SK-N-MC (cell line): ENCODE data around the gene CLCF1.

Experiments used
- DNase-seq: peaks from one replicate; pipeline ENCODE4 v3.0.0-alpha.2; 2011; ENCODE audit warnings: low read depth, low spot score
- H3K27ac ChIP-seq: fragments of 200-600 bp; sonication (generic); 2 replicates; pipeline ENCODE4 v1.5.1; 2016; ENCODE audit warnings: mixed run types
- H3K36me3 ChIP-seq: fragments of 200-600 bp; sonication (generic); 2 replicates; pipeline ENCODE4 v1.6.1; 2017; ENCODE audit warnings: antibody characterized with exemption, low read length, mixed read lengths; ENCODE audit not compliant: insufficient read depth
- H3K4me3 ChIP-seq: fragments of 200-600 bp; sonication (generic); 2 replicates; pipeline ENCODE4 v1.5.1; 2016
- H3K9ac ChIP-seq: fragments of 200-600 bp; sonication (generic); 2 replicates; pipeline ENCODE4 v1.8.0; 2017; ENCODE audit warnings: mixed run types, mixed read lengths; ENCODE audit not compliant: insufficient read length
- H3K9me3 ChIP-seq: fragments of 200-600 bp; sonication (generic); 2 replicates; pipeline ENCODE4 v1.6.1; 2017; ENCODE audit warnings: low read depth, mild to moderate bottlenecking, antibody characterized with exemption, low read length, moderate library complexity, mixed read lengths
- EZH2 ChIP-seq: fragments of 200-600 bp; sonication (generic); IDR thresholded peaks from one replicate; pipeline ENCODE4 v1.6.1; 2017; ENCODE audit warnings: antibody characterized with exemption
- FOXP2 ChIP-seq: optimal IDR thresholded peaks from 2 replicates; pipeline ENCODE3; 2011; ENCODE audit warnings: mild to moderate bottlenecking, moderate library complexity; ENCODE audit not compliant: insufficient read depth; ENCODE audit errors: extremely low read length, control extremely low read depth
- POLR2AphosphoS5 ChIP-seq: IDR thresholded peaks from 2 replicates; pipeline ENCODE4 v1.6.1; 2012; ENCODE audit warnings: mild to moderate bottlenecking, low read depth, low read length, borderline replicate concordance

CLCF1 gene

GRCh38 chr11:67379061-67380058, 6.0 kb upstream of the CLCF1 start:
- Histone ChIP-seq H3K9me3 (no peaks in the 10 kb centered on the region), H3K36me3 (no peaks in the 10 kb centered on the region), H3K9ac (peak overlapping the region; percentile 0), H3K4me3 (no peak overlapping the region), H3K27ac (no peak overlapping the region)
- TF ChIP-seq EZH2 (no peak), FOXP2 (no peak), POLR2AphosphoS5 (no peak)
- DNase-seq, result no peak

GRCh38 chr11:67378544-67378943, 5.1 kb upstream of the CLCF1 start:
- Histone ChIP-seq H3K9me3 (no peaks in the 10 kb centered on the region), H3K4me3 (no peak overlapping the region), H3K27ac (no peak overlapping the region), H3K9ac (no peak overlapping the region), H3K36me3 (no peaks in the 10 kb centered on the region)
- TF ChIP-seq FOXP2 (no peak), EZH2 (no peak), POLR2AphosphoS5 (no peak)
- DNase-seq, result no peak

- TF ChIP-seq EZH2 (no peak), FOXP2 (no peak), POLR2AphosphoS5 (no peak)
- Histone ChIP-seq H3K27ac (no peak overlapping the region), H3K36me3 (no peaks in the 10 kb centered on the region), H3K9ac (no peak overlapping the region), H3K9me3 (no peaks in the 10 kb centered on the region), H3K4me3 (no peak overlapping the region)
- DNase-seq, result no peak
Measured at GRCh38 chr11:67376873-67377808, 3.7 kb upstream of the CLCF1 start.

GRCh38 chr11:67376063-67376820, 2.8 kb upstream of the CLCF1 start:
- no peak overlapping the region for H3K4me3 ChIP-seq
- H3K9ac ChIP-seq, result no peak overlapping the region
- DNase-seq, result no peak
- no peaks in the 10 kb centered on the region for H3K36me3 ChIP-seq
- no peaks in the 10 kb centered on the region for H3K9me3 ChIP-seq
- TF ChIP-seq POLR2AphosphoS5 (no peak), FOXP2 (no peak)
- H3K27ac ChIP-seq, result no peak overlapping the region

- no peak overlapping the region for H3K9ac ChIP-seq
Measured at GRCh38 chr11:67375320-67376055, 2.1 kb upstream of the CLCF1 start.

GRCh38 chr11:67374571-67375281, 1.3 kb upstream of the CLCF1 start:
- TF ChIP-seq EZH2, result no peak
- no peak for TF ChIP-seq FOXP2
- TF ChIP-seq POLR2AphosphoS5, result no peak
- no peak overlapping the region for H3K4me3 ChIP-seq
- no peak for DNase-seq
- no peak overlapping the region for H3K27ac ChIP-seq
- H3K36me3 ChIP-seq, result no peaks in the 10 kb centered on the region
- H3K9ac ChIP-seq, result no peak overlapping the region
- no peaks in the 10 kb centered on the region for H3K9me3 ChIP-seq

More at GRCh38 chr11:67375320-67376055, 2.1 kb upstream of the CLCF1 start:
- TF ChIP-seq EZH2 (no peak), POLR2AphosphoS5 (no peak), FOXP2 (no peak)
- Histone ChIP-seq H3K27ac (no peak overlapping the region), H3K4me3 (no peak overlapping the region), H3K36me3 (no peaks in the 10 kb centered on the region), H3K9me3 (no peaks in the 10 kb centered on the region)
- DNase-seq, result no peak

GRCh38 chr11:67373648-67374570, 511 bp upstream of the CLCF1 start:
- TF ChIP-seq POLR2AphosphoS5, result no peak
- TF ChIP-seq EZH2, result no peak
- no peak for TF ChIP-seq FOXP2
- Histone ChIP-seq H3K36me3 (no peaks in the 10 kb centered on the region), H3K9me3 (no peaks in the 10 kb centered on the region), H3K9ac (peak overlapping the region; percentile 81), H3K27ac (no peak overlapping the region), H3K4me3 (peak overlapping the region; percentile 89)
- DNase-seq, result no peak
